ENCODE data around the gene KBTBD4.
"Not testable (repeated sequence)": the region's sequence is repeated elsewhere in the genome, so short reads cannot be mapped to it uniquely, and the experiment has no call there.

KBTBD4 gene

DNA sequence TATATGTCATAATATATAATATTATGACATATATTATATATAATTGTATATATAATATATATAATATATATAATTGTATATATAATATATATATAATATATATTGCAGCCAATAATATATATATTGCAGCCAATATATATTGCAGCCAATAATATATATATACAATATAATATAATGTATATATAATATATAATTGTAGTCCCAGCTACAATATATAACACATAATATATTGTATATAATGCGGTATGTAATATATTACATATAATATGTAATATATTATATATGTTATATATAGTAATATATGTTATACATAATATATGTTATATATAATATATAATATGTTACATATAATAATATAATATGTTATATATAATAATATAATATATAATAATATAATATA, 20.1 kb downstream of the KBTBD4 start:
- no peak for DNase-seq

- not testable (repeated sequence) for DNase-seq
Measured at GRCh38 chr11:47557004-47557403, 21.8 kb downstream of the KBTBD4 start.

DNA sequence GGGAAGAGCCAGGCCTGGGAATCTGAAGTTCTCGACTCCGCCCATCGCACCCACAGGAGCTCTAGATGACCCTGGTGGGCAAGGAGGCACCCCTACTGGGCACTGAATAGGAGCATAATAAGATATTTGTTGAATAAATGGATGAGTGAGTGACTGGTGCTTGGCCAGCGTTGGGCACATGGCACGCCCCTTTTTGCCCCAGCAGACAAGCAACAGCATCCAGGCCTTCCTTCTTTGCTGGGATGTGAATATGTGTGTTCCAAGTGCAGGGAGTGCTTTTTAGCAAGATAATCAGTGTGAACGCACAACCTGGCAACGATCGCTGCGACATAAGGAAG, 25.4 kb downstream of the KBTBD4 start:
- DNase-seq: no peak

DNA sequence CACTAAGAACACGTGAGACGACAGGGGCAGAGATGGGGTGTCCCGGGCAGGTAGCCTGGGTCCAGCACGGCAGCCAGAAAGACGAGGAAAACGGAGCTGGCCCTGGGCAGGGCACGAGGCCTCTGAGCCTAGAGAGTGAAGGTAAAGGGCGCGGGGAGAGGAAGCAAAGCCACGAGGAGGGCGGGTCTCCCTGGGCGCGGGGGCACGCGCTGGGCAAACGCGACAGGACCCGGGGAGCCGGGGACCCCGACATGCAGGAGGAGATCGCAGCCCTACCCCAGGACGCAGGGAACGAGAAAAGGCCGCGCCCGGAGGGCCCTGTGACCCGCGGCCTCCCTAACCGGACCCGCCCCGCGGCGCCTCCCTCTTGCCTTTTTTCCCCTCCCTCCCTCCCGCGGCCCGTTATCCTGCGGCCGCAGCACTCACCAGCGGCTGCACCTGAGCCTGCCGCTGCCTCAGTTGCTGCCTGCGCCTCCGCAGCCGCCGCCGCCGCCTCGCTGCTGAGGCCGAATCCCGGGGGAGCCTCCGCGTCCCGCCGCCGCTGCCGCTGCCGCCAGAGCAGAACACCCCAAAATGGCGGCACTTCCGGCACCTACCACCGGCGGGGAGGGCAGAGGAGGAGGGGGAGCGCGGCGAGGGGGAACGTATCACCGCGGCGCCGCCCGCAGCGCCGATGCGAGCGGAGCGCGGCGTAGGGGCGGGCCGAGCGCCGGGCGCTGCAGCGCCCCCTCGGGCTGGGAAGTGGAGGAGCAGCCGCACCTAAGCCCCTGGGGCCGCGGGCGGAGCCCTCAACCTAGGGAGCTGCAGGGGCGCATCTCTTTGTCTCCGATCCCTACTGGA, 26.0 kb downstream of the KBTBD4 start, which contains the start of gene CELF1:
Gene CELF1 (minus strand): TSS at position 567 of the 840 bp plus-strand sequence. CDS start 53,609 bp downstream, outside the sequence.
- DNase-seq: peak; percentile 79

- no peak for DNase-seq
Measured at GRCh38 chr11:47552056-47552565, 26.7 kb downstream of the KBTBD4 start.

- no peak for DNase-seq
Measured at GRCh38 chr11:47551086-47551485, 27.7 kb downstream of the KBTBD4 start.

- DNase-seq: no peak
Measured at GRCh38 chr11:47550288-47551047, 28.3 kb downstream of the KBTBD4 start.

DNA sequence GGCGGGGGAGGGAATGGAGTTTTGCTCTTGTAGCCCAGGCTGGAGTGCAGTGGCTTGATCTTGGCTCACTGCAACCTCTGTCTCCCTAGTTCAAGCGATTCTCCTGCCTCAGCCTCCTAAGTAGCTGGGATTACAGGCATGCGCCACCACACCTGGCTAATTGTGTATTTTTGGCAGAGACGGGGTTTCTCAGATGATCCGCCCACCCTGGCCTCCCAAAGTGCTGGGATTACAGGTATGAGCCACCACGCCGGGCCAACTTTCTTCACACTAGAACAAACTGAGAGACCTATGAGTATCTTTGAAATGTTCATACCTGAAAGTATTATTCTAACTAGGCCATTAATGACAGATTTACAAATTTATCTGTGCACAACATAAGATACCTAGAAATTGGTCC, 32.5 kb downstream of the KBTBD4 start:
- not testable (repeated sequence) for DNase-seq

- DNase-seq: no peak
Measured at GRCh38 chr11:47545298-47545697, 33.5 kb downstream of the KBTBD4 start.

DNA sequence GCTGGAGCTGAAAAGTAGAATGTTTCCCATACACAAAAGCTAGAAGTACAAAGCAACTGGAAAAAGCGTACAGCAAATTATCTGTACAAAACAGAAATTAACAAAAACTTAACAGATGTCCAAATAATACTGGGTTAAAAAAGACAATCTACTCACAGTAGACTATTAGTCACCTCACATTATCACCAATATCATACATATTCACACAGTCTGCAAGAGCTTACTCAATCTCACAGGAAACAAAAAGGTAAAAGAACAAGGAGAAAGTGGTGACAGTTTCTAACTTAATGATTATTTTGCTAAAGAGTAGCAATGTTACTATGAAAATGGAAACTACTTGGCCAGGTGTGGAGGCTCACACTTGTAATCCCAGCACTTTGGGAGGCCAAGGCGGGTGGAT, 37.7 kb downstream of the KBTBD4 start:
- no peak for DNase-seq

GRCh38 chr11:47539681-47540039, 39.1 kb downstream of the KBTBD4 start:
- no peak for DNase-seq

DNA sequence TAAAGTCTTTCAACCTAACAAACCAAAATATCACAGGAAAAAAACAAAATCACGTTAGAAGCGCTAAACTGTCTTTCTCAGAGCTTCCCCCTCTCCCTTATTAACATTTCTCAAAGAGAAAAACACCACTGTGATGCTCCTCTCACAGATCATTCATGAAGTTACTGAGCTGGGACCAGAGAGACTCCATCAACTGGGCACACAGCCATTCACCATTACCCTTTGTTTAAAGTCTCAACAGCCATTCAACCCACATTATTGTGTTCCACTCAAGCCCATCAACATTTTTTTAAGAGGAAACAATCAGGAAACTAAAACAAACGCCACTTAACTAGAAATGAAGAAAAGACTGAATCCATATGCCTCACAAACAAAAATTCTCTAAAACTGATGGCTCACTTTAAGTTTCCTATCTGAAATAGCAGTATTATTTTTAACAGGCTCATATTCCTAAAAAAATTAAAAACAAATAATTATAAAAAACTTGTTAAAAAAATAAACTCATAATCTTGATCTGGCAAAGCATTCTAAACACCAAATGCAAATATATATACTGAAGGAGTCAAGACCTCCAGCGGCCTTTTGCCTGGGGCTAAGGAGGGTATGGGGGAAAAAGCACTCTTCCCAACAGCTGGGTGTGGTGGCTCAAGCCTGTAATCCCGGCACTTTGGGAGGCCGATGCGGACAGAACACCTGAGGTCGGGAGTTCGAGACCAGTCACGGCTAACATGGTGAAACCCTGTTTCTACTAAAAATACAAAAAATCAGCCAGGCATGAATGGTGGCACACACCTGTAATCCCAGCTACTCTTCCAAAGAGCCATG, 39.8 kb downstream of the KBTBD4 start:
- DNase-seq: peak; percentile 51

GRCh38 chr11:47536915-47537314, 41.9 kb downstream of the KBTBD4 start:
- DNase-seq: no peak

GRCh38 chr11:47534704-47535251, 44.0 kb downstream of the KBTBD4 start:
- DNase-seq: no peak

DNA sequence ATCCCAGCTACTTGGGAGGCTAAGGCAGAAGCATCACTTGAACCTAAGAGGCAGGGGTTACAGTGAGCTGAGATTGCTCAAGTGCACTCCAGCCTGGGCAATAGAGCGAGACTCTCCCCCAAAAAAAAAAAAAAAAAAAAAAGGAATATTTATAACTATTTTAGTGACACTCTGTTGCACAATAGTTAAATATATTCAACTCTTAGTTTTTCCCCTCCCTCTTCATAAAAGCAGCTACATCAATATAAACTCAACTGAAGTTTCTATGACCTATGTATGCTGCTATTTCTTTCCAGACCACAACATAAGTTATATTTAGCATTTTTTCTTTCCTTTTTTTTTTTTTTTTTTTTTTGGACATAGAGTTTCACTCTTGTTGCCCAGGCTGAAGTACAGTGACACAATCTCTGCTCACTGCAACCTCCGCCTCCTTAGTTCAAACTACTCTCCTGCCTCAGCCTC, 45.0 kb downstream of the KBTBD4 start:
- no peak for DNase-seq

DNA sequence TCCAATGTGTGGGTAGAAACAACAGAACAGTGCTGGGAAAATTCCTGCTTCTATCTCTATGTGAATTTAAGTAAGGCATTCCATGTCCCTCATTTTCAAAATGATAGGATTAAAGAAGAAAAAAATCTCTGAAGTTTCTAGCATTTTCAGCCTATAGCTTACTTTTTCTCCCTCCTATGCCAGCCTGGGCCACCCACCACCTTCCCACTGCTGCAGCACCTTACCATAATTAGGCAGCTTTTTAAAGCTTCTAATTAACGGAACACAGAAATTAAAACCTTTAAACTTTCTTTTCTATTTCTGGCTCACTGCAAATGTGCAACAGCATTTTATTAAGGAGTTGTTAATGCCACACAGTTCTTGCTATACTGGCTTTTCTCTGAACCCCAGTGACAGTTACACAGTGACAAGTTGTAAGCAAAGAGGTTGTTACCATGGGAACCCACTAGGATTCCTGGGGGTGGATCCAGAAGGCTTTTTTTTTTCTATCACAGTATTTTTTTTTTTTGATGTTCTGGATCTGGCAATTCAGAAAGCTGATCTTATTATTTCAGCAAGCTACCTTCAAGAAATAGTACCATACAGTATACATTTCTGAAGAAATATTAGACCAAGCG, 46.1 kb downstream of the KBTBD4 start:
- no peak for DNase-seq

DNA sequence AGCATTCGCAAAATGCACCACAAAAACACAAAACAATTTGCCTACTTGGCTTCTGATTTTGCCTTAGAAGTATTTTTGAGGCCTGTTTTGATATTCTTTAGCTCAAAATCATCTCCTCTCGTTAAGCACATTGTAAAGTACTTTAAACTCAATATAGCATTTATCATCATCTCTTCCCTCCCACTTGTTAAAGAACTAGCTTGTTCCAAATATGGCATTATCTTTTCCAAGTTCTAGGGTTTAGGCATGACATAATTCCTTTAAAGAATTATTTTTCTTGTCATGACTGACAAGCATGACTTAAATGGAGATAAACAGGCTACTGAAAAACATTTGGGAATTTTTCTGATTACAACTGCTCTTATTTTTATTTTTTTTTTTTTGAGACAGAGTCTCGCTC, 47.1 kb downstream of the KBTBD4 start:
- no peak for DNase-seq

DNA sequence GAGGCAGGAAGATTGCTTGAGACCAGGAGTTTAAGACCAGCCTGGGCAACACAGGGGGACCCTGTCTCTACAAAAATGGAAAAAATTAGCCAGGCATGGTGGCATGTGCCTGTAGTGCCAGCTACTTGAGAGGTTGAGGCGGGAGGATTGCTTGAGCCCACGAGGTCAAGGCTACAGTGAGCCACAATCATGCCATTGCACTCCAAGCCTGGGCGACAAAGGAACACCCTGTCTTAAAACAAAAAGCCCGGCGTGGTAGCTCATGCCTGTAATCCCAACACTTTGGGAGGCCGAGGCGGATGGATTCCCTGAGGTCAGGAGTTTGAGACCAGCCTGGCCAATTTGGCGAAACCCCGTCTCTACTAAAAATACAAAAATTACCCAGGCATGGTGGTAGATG, 48.0 kb downstream of the KBTBD4 start:
- DNase-seq: not testable (repeated sequence)

DNA sequence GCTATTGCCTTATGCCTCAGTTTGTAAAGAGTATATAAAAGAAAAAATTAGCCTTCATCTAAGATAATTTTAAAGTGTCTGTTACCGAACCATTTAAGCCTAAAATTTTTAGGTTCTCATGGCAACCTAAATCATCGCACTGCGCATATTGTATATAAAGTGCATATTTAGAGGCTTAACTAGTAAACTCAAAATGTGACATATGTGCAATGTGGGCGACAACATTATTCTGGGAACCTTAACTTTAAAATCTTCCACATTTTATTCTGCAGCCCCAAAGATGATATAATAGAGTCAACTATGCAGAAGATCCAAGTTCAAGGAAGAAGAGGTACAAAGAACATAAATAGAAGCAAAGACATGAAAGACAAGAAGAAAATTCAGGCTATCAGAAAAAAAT, 48.8 kb downstream of the KBTBD4 start:
- no peak for DNase-seq

GRCh38 chr11:47527186-47527585, 51.6 kb downstream of the KBTBD4 start:
- no peak for DNase-seq

DNA sequence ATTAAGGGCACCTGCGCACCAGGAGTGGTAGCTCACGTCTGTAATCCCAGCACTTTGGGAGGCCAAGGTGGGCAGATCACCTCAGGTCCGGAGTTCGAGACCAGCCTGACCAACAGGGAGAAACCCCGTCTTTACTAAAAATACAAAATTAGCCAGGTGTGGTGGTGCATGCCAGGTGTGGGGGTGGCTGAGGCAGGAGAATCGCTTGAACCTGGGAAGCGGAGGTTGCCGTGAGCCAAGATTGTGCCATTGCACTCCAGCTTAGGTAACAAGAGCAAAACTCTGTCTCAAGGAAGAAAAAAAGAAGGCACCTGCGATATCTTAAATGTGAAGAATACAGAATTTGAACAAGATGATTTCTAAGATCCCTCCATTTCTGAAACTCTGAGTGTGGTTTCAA, 52.7 kb downstream of the KBTBD4 start:
- DNase-seq: not testable (repeated sequence)

DNA sequence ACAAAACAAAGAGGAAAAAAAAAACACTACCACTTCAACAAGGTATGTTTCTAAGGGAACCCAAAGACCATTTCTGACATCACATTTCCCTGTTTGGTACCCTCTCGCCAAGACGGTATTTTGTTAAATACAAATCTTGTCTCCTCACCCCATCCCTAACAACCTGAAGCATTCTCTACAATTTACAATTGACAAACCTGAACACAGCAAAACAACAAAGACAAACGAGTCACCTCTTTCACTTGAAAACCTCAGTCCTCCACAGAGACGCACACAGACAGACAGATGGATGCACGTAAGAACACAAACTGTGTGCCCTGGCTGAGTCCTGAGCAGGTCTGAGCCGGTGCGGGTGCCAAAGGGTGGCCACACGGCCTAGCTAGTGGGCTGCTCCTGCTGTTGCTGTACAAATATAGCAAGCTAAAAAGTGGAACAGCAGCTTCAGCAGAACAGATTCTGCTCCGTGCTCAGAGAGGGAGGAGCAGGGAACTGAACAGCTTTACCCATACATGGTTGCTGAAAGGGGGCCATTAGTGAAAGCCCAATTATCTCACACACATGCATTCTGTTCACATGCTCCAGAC, 54.4 kb downstream of the KBTBD4 start:
- DNase-seq: no peak
